GM19455 (cell line): ENCODE measurements around the gene DNAJC21.
"Not testable (repeated sequence)": the region's sequence is repeated elsewhere in the genome, so short reads cannot be mapped to it uniquely, and the experiment has no call there.

Experiments used
- ATAC-seq: cut with Tn5 transposase; IDR thresholded peaks from one replicate; pipeline ENCODE4 v1.9.1; 2021; ENCODE audit not compliant: unreplicated experiment

Gene DNAJC21

GRCh38 chr5:34923256-34923655 is 6.1 kb upstream of the DNAJC21 start:
- not testable (repeated sequence) for ATAC-seq

GRCh38 chr5:34923694-34924461 is 5.5 kb upstream of the DNAJC21 start:
- ATAC-seq = no peak

GRCh38 chr5:34924462-34924765 is 4.9 kb upstream of the DNAJC21 start:
- ATAC-seq = no peak

- no peak for ATAC-seq
Measured at GRCh38 chr5:34926318-34926888, 3.0 kb upstream of the DNAJC21 start.

GRCh38 chr5:34927785-34928184 is 1.6 kb upstream of the DNAJC21 start:
- no peak for ATAC-seq

GRCh38 chr5:34928267-34928666 is 1.1 kb upstream of the DNAJC21 start:
- no peak for ATAC-seq

- ATAC-seq = peak; percentile 80
Measured at GRCh38 chr5:34929720-34930461, 532 bp downstream of the DNAJC21 start.

GRCh38 chr5:34930462-34930844 is 1.1 kb downstream of the DNAJC21 start:
- no peak for ATAC-seq

GRCh38 chr5:34930870-34931269 is 1.5 kb downstream of the DNAJC21 start:
- no peak for ATAC-seq

GRCh38 chr5:34932947-34933346 is 3.6 kb downstream of the DNAJC21 start:
- ATAC-seq = no peak

- ATAC-seq = no peak
Measured at GRCh38 chr5:34941936-34942335, 12.6 kb downstream of the DNAJC21 start.

- ATAC-seq = no peak
Measured at GRCh38 chr5:34944044-34944443, 14.7 kb downstream of the DNAJC21 start.

GRCh38 chr5:34944460-34945047 is 15.2 kb downstream of the DNAJC21 start:
- no peak for ATAC-seq

- no peak for ATAC-seq
Measured at GRCh38 chr5:34957321-34957720, 28.0 kb downstream of the DNAJC21 start.

GRCh38 chr5:34957857-34958690 is 28.7 kb downstream of the DNAJC21 start:
- ATAC-seq = no peak

GRCh38 chr5:34959323-34959722 is 30.0 kb downstream of the DNAJC21 start:
- peak; percentile 96 for ATAC-seq

- ATAC-seq = no peak
Measured at GRCh38 chr5:34967540-34967939, 38.2 kb downstream of the DNAJC21 start.

- ATAC-seq = no peak
Measured at GRCh38 chr5:34968258-34968657, 38.9 kb downstream of the DNAJC21 start.

- ATAC-seq = no peak
Measured at GRCh38 chr5:34970552-34970951, 41.2 kb downstream of the DNAJC21 start.

- not testable (repeated sequence) for ATAC-seq
Measured at GRCh38 chr5:34971655-34972054, 42.3 kb downstream of the DNAJC21 start.

- no peak for ATAC-seq
Measured at GRCh38 chr5:34976347-34976746, 47.0 kb downstream of the DNAJC21 start.
